G401 (cell line): ENCODE data around the gene SFR1. TPM values are rescaled to one million over a fixed set of nuclear protein-coding genes. Genes with fewer than 3 reads are reported as not detected.
A peak's percentile ranks its signal among the peaks of the same experiment; 100 is the strongest.

Experiments
- DNase-seq: peaks from one replicate; pipeline ENCODE4 v3.0.0-alpha.2; 2015; ENCODE audit warnings: low spot score
- in situ Hi-C: cut with HindIII; loops from 2 replicates; pipeline ENCODE4 v1.10.0; 2016; ENCODE audit warnings: low sequenced_read_pairs, mixed read lengths
- total RNA-seq: library from RNA; depleted of rRNA; stranded (reverse); fragments of >200 nt; shearing (Covaris generic); gene quantifications from 2 replicates; pipeline ENCODE4 v1.2.3, GENCODE V29; 2014; rRNA removed

The SFR1 gene
- total RNA-seq = 16.6 and 17.7 TPM in 2 replicates

- in situ Hi-C loops = no loop called here
- peak; percentile 98 for DNase-seq
Measured at GRCh38 chr10:104121485-104122224, at the start of gene SFR1. Gene SFR1, plus strand, starts transcription at chr10:104122171. Its CDS starts 13 bp downstream, at chr10:104122184.

DNA sequence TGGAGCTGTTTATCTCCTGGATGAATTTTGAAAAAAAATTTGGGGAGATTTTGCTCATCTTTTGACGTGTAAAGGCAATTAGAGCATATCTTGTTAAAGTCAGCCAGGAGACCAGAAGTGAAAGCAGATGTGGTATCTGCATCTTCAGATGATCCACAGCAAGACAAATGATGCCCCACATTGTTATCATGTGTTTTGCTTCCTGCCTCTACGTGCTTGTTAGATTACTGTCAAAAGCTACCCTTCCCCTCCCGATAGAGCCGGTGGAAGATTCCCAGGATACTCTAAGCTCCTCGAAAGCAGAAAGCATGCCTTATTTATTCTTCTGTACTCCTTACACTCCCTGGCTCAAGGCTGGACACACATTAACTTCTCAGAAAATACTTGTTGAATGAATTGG lies 49.2 kb upstream of the SFR1 start:
- in situ Hi-C loops = no loop called here
- DNase-seq = no peak

GRCh38 chr10:104074505-104074904 lies 47.5 kb upstream of the SFR1 start:
- no peak for DNase-seq
- in situ Hi-C loops = no loop called here

- in situ Hi-C loops = no loop called here
- peak; percentile 3 for DNase-seq
Measured at GRCh38 chr10:104076743-104077160, 45.2 kb upstream of the SFR1 start.

GRCh38 chr10:104077247-104077646 lies 44.7 kb upstream of the SFR1 start:
- no peak for DNase-seq
- in situ Hi-C loops = no loop called here

GRCh38 chr10:104077663-104078151 lies 44.3 kb upstream of the SFR1 start:
- in situ Hi-C loops = no loop called here
- DNase-seq = no peak

DNA sequence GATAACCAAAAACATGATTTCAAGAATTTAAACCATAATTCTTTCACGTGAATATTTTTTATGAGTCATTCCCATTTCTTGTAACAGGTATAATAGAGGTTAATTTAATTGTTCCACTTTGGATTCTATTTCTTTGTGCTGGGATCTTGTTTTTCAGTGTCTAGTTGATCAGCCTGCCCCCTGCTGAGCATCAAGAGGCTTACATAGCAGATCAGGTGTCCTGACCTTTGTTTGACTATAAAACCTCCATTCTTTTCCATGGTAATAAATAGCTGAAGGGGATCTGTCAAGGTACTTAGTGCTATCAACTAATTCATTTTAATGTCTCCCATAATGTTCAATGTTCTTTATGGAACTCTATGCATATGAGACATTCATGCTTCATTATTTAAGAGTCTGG lies 41.2 kb upstream of the SFR1 start:
- in situ Hi-C loops = no loop called here
- DNase-seq = no peak

GRCh38 chr10:104081998-104082397 lies 40.0 kb upstream of the SFR1 start:
- in situ Hi-C loops = no loop called here
- DNase-seq = no peak

DNA sequence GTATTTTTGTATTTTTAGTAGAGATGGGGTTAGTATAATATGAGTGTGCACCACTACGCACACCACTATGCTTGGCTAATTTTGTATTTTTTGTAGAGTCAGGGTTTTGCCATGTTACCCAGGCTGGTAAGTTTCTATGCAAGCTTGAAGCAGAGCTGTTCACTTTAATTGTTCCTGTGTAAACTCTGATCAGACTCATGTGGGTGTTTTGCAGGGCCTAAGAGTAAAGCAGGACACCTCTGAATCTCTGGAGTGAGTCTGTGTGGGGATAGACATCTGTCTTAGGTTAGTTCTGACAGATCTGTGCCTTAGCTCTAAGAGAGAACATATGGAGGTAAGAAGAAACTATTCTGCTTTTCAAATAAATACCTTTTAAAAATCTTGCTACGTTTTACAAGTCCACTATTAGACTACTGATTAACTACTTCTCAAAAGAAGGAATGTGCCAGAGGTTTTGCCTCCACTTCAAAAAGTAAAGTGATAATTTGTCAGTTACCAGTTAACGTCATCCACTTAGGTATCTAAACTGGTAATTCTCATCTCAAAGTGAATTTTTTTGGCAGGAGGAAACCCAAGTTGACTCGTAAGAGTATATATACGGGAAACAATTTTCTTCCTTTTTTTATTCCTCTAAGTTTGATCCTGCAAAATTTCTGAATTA lies 37.4 kb upstream of the SFR1 start:
- in situ Hi-C loops = no loop called here
- no peak for DNase-seq

GRCh38 chr10:104085801-104086400 lies 36.1 kb upstream of the SFR1 start, which contains the start of gene COL17A1:
Gene COL17A1, minus strand, starts transcription at chr10:104085880. Its CDS starts 5,207 bp downstream, at chr10:104080673.
- in situ Hi-C loops = no loop called here

DNA sequence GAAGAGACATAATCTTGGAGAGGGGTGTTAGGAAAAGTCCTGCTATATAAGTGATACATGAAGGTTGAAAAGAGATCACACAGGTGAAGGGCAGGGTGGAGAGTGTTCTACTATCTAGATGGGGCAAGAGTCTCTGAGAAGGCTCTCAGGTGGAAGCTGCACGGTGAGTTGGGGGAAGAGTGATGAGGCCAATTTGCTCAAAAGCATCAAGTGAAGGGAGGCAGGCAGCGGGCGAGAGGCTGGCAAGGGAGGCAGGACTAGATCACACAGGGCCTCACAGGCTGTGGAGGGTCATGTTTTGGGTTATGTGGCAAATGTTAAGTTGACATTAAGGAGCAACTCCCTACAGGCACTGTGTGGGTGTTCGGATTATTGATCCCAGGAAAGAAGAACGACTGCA lies 33.7 kb upstream of the SFR1 start:
- DNase-seq = no peak
- in situ Hi-C loops = no loop called here

More at GRCh38 chr10:104085801-104086400, 36.1 kb upstream of the SFR1 start, which contains the start of gene COL17A1:
- no peak for DNase-seq

DNA sequence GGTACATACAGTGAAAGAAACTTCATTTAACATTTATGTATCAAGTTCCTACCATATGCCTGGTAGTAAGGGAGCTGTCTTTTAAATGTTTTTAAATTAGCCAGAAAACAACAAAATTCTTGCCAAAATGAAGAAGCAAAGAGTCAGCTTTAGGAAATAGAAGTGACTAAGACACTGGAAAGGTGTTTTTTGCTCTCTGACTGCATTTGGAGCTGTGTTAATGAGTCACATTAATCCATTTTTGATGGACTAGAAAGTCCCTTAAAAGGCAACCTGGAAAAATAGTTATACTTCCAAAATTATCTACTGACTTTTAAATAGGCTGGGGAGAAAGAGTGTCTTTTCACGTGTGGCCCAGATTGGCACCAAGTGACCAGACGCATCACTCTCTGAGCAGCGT lies 32.4 kb upstream of the SFR1 start:
- in situ Hi-C loops = no loop called here
- DNase-seq = no peak

DNA sequence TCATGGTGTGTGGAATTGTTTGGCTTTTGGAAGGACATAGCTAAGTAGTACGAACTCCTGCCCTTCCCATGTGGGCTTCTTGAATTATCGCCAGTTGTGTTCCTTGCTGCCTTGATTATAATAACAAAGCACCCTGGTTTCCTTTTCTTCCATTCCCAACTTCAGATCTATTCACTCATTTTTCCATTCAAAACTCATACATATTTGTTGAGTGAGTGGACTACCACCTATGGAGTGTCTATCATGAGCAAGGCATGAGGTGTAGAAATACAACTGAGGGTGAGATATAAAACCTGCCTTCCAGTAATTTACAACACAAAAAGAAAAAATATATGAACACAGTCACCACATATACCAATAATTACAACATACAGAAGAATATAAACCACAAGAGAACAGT lies 31.4 kb upstream of the SFR1 start:
- in situ Hi-C loops = no loop called here
- DNase-seq = no peak

- in situ Hi-C loops = no loop called here
- DNase-seq = no peak
Measured at GRCh38 chr10:104092749-104093148, 29.2 kb upstream of the SFR1 start.

DNA sequence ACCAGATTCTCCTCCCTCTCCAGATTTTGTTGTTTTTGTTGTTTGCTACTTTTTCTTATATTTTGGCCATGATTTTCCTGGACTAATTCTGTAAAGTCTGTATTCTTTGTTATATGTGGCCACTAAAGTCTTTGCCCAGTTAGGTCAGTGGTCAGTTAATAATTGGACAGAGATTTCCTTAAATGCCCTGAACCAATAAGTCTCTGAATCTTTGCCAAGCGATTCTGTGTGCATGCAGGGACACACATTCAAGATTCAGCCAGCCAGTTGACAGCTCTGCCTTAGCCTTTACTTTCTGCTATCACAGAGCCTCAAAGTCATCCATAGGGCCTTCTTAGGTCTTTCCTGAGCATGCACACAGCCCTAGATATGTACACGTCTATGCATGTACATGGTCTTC lies 25.3 kb upstream of the SFR1 start:
- DNase-seq = no peak
- in situ Hi-C loops = no loop called here

DNA sequence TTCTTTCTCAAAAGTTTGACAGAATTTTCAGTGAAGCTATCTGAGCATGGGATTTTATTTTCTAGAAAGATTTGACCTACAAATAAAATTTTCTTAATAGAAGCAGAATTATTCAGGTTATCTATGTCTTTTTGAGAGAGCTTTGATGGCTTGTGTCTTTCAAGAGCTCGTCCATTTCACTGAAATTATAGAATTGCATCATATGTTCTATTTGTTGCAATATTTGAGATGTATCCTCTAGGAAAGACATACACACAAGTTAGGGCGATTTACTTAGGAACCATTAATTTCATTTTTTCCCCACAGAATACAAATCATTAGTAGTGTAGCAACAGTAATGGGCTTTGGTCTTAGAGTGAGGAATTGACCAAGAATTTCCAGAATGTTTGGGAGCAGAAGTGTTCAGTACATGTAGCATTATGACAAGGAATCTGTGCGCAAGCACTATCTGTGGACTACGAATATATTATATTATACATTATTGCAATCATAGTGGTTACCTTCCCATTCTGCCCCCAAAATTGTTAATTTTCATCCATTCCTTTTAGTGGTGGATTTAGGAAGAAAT lies 23.5 kb upstream of the SFR1 start:
- in situ Hi-C loops = no loop called here
- no peak for DNase-seq

- DNase-seq = no peak
- in situ Hi-C loops = no loop called here
Measured at GRCh38 chr10:104099269-104099668, 22.7 kb upstream of the SFR1 start.

GRCh38 chr10:104099941-104100340 lies 22.0 kb upstream of the SFR1 start:
- DNase-seq = no peak
- in situ Hi-C loops = no loop called here

DNA sequence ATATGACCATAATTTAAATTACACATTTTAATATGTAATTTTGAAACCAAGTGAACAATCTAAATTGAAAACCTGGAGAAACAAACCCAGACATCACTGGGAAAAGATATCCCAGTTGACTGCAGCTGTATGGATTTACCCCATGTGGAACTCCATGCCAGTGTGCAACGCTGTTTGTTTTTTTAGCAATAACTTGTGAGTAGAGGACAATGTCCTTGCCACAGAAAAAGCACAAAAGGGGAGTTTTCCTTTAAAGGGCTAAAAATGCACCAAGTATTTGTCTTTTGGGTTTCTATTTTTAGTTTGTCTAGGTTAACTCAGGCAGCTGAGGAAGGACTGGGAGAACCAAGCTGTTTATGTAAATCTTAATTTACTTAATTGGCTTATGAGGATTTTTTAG lies 21.2 kb upstream of the SFR1 start:
- DNase-seq = no peak
- in situ Hi-C loops = no loop called here

GRCh38 chr10:104101902-104102301 lies 20.1 kb upstream of the SFR1 start:
- in situ Hi-C loops = no loop called here

More at GRCh38 chr10:104101902-104102301, 20.1 kb upstream of the SFR1 start:
- DNase-seq = no peak
